A549 (cell line): ENCODE results near the gene SYS1. TPM values are rescaled to one million over a fixed set of nuclear protein-coding genes. Genes with fewer than 3 reads are reported as not detected.

Source experiments
- ATAC-seq, 2 experiments: fragments of 200-7000 bp in 1 of 2; fragments of >200 bp in 1 of 2; cut with Nextera tagmentation in 1 of 2; cut with Tn5 transposase in 1 of 2; 3 replicates each; pipeline versions ENCODE4 v1.8.0 to v1.9.1; 2018 to 2020; ENCODE audit warnings: mild to moderate bottlenecking in 1 of 2, moderate library complexity in 1 of 2
- CTCF ChIA-PET: fragments of 300-600 bp; sonication (Branson Sonifier 250); formaldehyde crosslinking; extraction: SDS; loops from one replicate; lab custom pipeline; 2021; ENCODE audit warnings: antibody characterized with exemption, inconsistent platforms; lab: Yijun Ruan, JAX
- POLR2A ChIA-PET: fragments of 350-600 bp; formaldehyde crosslinking; extraction: SDS; loops from one replicate; lab custom pipeline; 2021; ENCODE audit warnings: antibody characterized with exemption, inconsistent platforms; lab: Yijun Ruan, JAX
- DNase-seq, 2 experiments: peaks; one replicate each; pipeline versions ENCODE4 v3.0.0 to v3.0.0-alpha.2; 2011 to 2016; ENCODE audit warnings: low read depth in 1 of 2, low spot score in 1 of 2
- FAIRE-seq: peaks from 2 replicates; lab custom pipeline; 2011; peaks lifted over from hg19 to GRCh38; lab: Jason Lieb, UNC
- H3K27ac ChIP-seq, 2 experiments: fragments of >200 bp; sonication (Bioruptor Twin); formaldehyde crosslinking; 3 replicates each; pipeline ENCODE4 v1.5.1; 2016 to 2017
- H3K4me1 ChIP-seq: fragments of >200 bp; sonication (Bioruptor Twin); formaldehyde crosslinking; 3 replicates; pipeline ENCODE4 v1.6.1; 2016
- H3K4me2 ChIP-seq: fragments of >200 bp; sonication (Bioruptor Twin); formaldehyde crosslinking; 3 replicates; pipeline ENCODE4 v1.6.1; 2016
- H3K4me3 ChIP-seq: fragments of >200 bp; sonication (Bioruptor Twin); formaldehyde crosslinking; 3 replicates; pipeline ENCODE4 v1.5.1; 2016
- H3K9me3 ChIP-seq: fragments of >200 bp; sonication (Bioruptor Twin); formaldehyde crosslinking; 3 replicates; pipeline ENCODE4 v1.6.1; 2016
- BHLHE40 ChIP-seq: IDR thresholded peaks from 2 replicates; pipeline ENCODE4 v1.6.1; 2012; ENCODE audit warnings: low read depth, low read length, inconsistent platforms
- CBX8 ChIP-seq: fragments of 200-600 bp; sonication (generic); IDR thresholded peaks from 2 replicates; pipeline ENCODE4 v1.6.1; 2016
- CHD4 ChIP-seq: fragments of 200-600 bp; sonication (generic); IDR thresholded peaks from 2 replicates; pipeline ENCODE4 v1.6.1; 2016; ENCODE audit warnings: antibody characterized with exemption, mild to moderate bottlenecking, borderline replicate concordance
- E2F6 ChIP-seq: IDR thresholded peaks from 2 replicates; pipeline ENCODE4 v1.6.1; 2012; ENCODE audit warnings: low read depth, borderline replicate concordance
- EHF ChIP-seq: fragments of 250-450 bp; sonication (Bioruptor Pico); IDR thresholded peaks from 2 replicates; pipeline ENCODE4 v1.5.0; 2020; ENCODE audit warnings: mild to moderate bottlenecking
- EP300 ChIP-seq, 2 experiments: fragments of >200 bp; sonication (Bioruptor Twin); formaldehyde crosslinking; IDR thresholded peaks; 2 replicates in 1 of 2; 3 replicates in 1 of 2; pipeline ENCODE4 v1.6.1; 2016 to 2017
- ESRRA ChIP-seq: fragments of 150-350 bp; IDR thresholded peaks from 2 replicates; pipeline ENCODE4 v1.6.1; 2014; ENCODE audit warnings: mild to moderate bottlenecking, low read length, borderline replicate concordance
- FOXS1 ChIP-seq: fragments of 250-450 bp; sonication (Bioruptor Pico); IDR thresholded peaks from 2 replicates; pipeline ENCODE4 v1.5.0; 2020; ENCODE audit warnings: mild to moderate bottlenecking, moderate library complexity
- GATA3 ChIP-seq: IDR thresholded peaks from 2 replicates; pipeline ENCODE4 v1.6.1; 2012; ENCODE audit warnings: borderline replicate concordance
- HDAC2 ChIP-seq: fragments of 200-600 bp; sonication (generic); IDR thresholded peaks from 2 replicates; pipeline ENCODE4 v1.6.1; 2016
- HES2 ChIP-seq: fragments of >200 bp; sonication (Bioruptor Twin); formaldehyde crosslinking; IDR thresholded peaks from 2 replicates; pipeline ENCODE4 v1.6.1; 2016
- HEYL ChIP-seq: fragments of 250-450 bp; sonication (Bioruptor Pico); IDR thresholded peaks from 2 replicates; pipeline ENCODE4 v1.8.0; 2021; ENCODE audit warnings: mild to moderate bottlenecking, moderate library complexity
- HMGXB4 ChIP-seq: fragments of 250-450 bp; sonication (Bioruptor Pico); IDR thresholded peaks from 2 replicates; pipeline ENCODE4 v1.5.0; 2021; ENCODE audit warnings: mild to moderate bottlenecking, moderate library complexity, borderline replicate concordance
- HOXB13 ChIP-seq: fragments of 250-450 bp; sonication (Bioruptor Pico); IDR thresholded peaks from 2 replicates; pipeline ENCODE4 v1.5.0; 2020; ENCODE audit warnings: low read depth, mild to moderate bottlenecking, moderate library complexity
- HOXB5 ChIP-seq: fragments of 250-450 bp; sonication (Bioruptor Pico); IDR thresholded peaks from 2 replicates; pipeline ENCODE4 v1.5.0; 2020; ENCODE audit warnings: mild to moderate bottlenecking, moderate library complexity
- JUN ChIP-seq, 2 experiments: fragments of >200 bp; sonication (Bioruptor Twin); formaldehyde crosslinking; IDR thresholded peaks; 2 replicates in 1 of 2; 3 replicates in 1 of 2; pipeline ENCODE4 v1.6.1; 2016 to 2017
- KDM5A ChIP-seq: fragments of 200-600 bp; sonication (generic); IDR thresholded peaks from 2 replicates; pipeline ENCODE4 v1.6.1; 2016; ENCODE audit warnings: antibody characterized with exemption, mild to moderate bottlenecking
- MAFK ChIP-seq: fragments of 450-650 bp; IDR thresholded peaks from 2 replicates; pipeline ENCODE4 v1.6.1; 2014; ENCODE audit not compliant: partially characterized antibody
- MAX ChIP-seq: IDR thresholded peaks from 2 replicates; pipeline ENCODE4 v1.6.1; 2012
- MYC ChIP-seq: IDR thresholded peaks from 2 replicates; pipeline ENCODE4 v1.6.1; 2012; ENCODE audit warnings: mild to moderate bottlenecking, inconsistent platforms, low read length, improper control_type of control experiment, borderline replicate concordance
- NPAS2 ChIP-seq: fragments of 250-450 bp; sonication (Bioruptor Pico); IDR thresholded peaks from 2 replicates; pipeline ENCODE4 v1.8.0; 2022; ENCODE audit warnings: mild to moderate bottlenecking, moderate library complexity, borderline replicate concordance
- NR3C1 ChIP-seq: fragments of >200 bp; sonication (Bioruptor Twin); formaldehyde crosslinking; IDR thresholded peaks from 3 replicates; pipeline ENCODE4 v1.6.1; 2017
- PHF8 ChIP-seq: fragments of 200-600 bp; sonication (generic); IDR thresholded peaks from 2 replicates; pipeline ENCODE4 v1.6.1; 2016; ENCODE audit warnings: low read depth, mild to moderate bottlenecking, antibody characterized with exemption, moderate library complexity, borderline replicate concordance
- POLR2AphosphoS2 ChIP-seq: conservative IDR thresholded peaks from 2 replicates; pipeline ENCODE4 v1.6.1; 2012; ENCODE audit warnings: low read length, improper control_type of control experiment, inconsistent platforms
- RNF2 ChIP-seq: fragments of 200-600 bp; sonication (generic); IDR thresholded peaks from 2 replicates; pipeline ENCODE4 v1.6.1; 2016; ENCODE audit warnings: low read depth, mild to moderate bottlenecking, antibody characterized with exemption, moderate library complexity, borderline replicate concordance
- SMC3 ChIP-seq: fragments of >200 bp; sonication (Bioruptor Twin); formaldehyde crosslinking; IDR thresholded peaks from 3 replicates; pipeline ENCODE4 v1.6.1; 2018; ENCODE audit warnings: inconsistent platforms
- SREBF2 ChIP-seq: fragments of 450-650 bp; IDR thresholded peaks from 2 replicates; pipeline ENCODE4 v1.6.1; 2014; ENCODE audit warnings: mild to moderate bottlenecking, moderate library complexity
- TFCP2L1 ChIP-seq: fragments of 250-450 bp; sonication (Bioruptor Pico); IDR thresholded peaks from 2 replicates; pipeline ENCODE4 v1.5.0; 2021; ENCODE audit warnings: mild to moderate bottlenecking
- TP53 ChIP-seq: fragments of 250-450 bp; sonication (Bioruptor Pico); IDR thresholded peaks from 2 replicates; pipeline ENCODE4 v1.5.0; 2021; ENCODE audit warnings: mild to moderate bottlenecking, moderate library complexity
- ZC3H11A ChIP-seq: fragments of 450-650 bp; IDR thresholded peaks from 2 replicates; pipeline ENCODE4 v1.6.1; 2014; ENCODE audit warnings: antibody characterized with exemption, mild to moderate bottlenecking
- ZFP36 ChIP-seq: fragments of 450-650 bp; IDR thresholded peaks from 2 replicates; pipeline ENCODE4 v1.6.1; 2014; ENCODE audit warnings: borderline replicate concordance; ENCODE audit not compliant: partially characterized antibody
- ZNF302 ChIP-seq: fragments of 250-450 bp; sonication (Bioruptor Pico); IDR thresholded peaks from 2 replicates; pipeline ENCODE4 v1.9.0; 2021; ENCODE audit warnings: inconsistent platforms, mild to moderate bottlenecking, moderate library complexity
- WGBS: methylation state at CpG from one replicate; pipeline ENCODE4 v1.1.6; 2017; ENCODE audit errors: missing lambda C conversion rate; 5-methylcytosine and 5-hydroxymethylcytosine counted together
- polyA plus RNA-seq, 4 experiments: library from polyadenylated mRNA; depleted of rRNA in 3 of 4; stranded (reverse); fragments of >200 nt; fragmentation: RNase III in 1 of 4; extraction: RNeasy Plus Mini Kit Qiagen cat#74134 plus additional on column Dnase treatment in 1 of 4; gene quantifications; 2 replicates in 3 of 4; 3 replicates in 1 of 4; pipeline ENCODE4 v1.2.3, GENCODE V29; 2011 to 2017

The SYS1 gene
- polyA plus RNA-seq, 2 of the 4 experiments (the other 2 are of a cell fraction), result 20.2 to 27.6 TPM

- no peak for TF ChIP-seq MAX
- TF ChIP-seq HEYL (CRISPR knock-in tag), result no peak
- no peak for TF ChIP-seq RNF2
- no peak for TF ChIP-seq ZC3H11A
- no peak for TF ChIP-seq SREBF2
These were observed 1.2 kb upstream of the SYS1 start (continued) for GRCh38 chr20:45361793-45362192.

GRCh38 chr20:45363611-45364492, 896 bp downstream of the SYS1 start:
- ATAC-seq (no peak), FAIRE-seq (no peak)
- peak overlapping the region; percentile 84 for H3K4me2 ChIP-seq
- WGBS, result 37% methylated on average over 15 of the region's 23 CpGs
- H3K4me1 ChIP-seq, result peaks cover 18% of the 10 kb centered on the region; the same call in 2 of the 3 replicates
- H3K9me3 ChIP-seq, result no peaks in the 10 kb centered on the region
- H3K27ac ChIP-seq, result peak overlapping the region; percentile 95 to 97
- POLR2A ChIA-PET, result interaction anchor here (0.5 to 2.2 kb wide), 13 partner anchors 10 to 570 kb away, joined by 3 to 35 read pairs (median 6); partner anchors contain the start of genes PIGT and SDC4
- TF ChIP-seq ZC3H11A (no peak), EP300 (IDR thresholded peaks at IDR 0.05) (no peak), EHF (no peak), HMGXB4 (no peak), SREBF2 (no peak), ESRRA (no peak), CHD4 (no peak), TP53 (CRISPR knock-in tag) (no peak), FOXS1 (CRISPR knock-in tag) (no peak), KDM5A (no peak), ZFP36 (no peak), GATA3 (no peak)
- TF ChIP-seq, all 56 proteins: peak for 0
- CTCF ChIA-PET, result interaction anchor here (0.7 to 9.2 kb wide), 35 partner anchors 10 to 599 kb away, joined by 3 to 159 read pairs (median 7); partner anchors contain the start of genes DNTTIP1, SDC4 and WFDC3
- DNase-seq, result no peak
- H3K4me3 ChIP-seq, result peak overlapping the region; percentile 64

GRCh38 chr20:45365444-45365970, 2.6 kb downstream of the SYS1 start:
- ATAC-seq (no peak), DNase-seq (no peak), FAIRE-seq (no peak)
- ChIA-PET CTCF (interaction anchor here (0.7 to 12.1 kb wide), 9 partner anchors 9 to 85 kb away, joined by 3 to 159 read pairs (median 11); no protein-coding TSS in a partner anchor), POLR2A (no interaction called here)
- WGBS, result 96% methylated on average over 5 of the region's 5 CpGs
- no peak overlapping the region for H3K4me2 ChIP-seq
- H3K9me3 ChIP-seq, result no peaks in the 10 kb centered on the region
- H3K4me3 ChIP-seq, result no peak overlapping the region
- peaks cover 4% of the 10 kb centered on the region; the same call in 1 of the 3 replicates for H3K4me1 ChIP-seq
- no peak overlapping the region for H3K27ac ChIP-seq
- TF ChIP-seq SMC3 (no peak), HDAC2 (no peak), PHF8 (no peak), HOXB13 (no peak), HOXB5 (CRISPR knock-in tag) (no peak), CBX8 (no peak), BHLHE40 (no peak), HES2 (no peak), MYC (no peak), FOXS1 (CRISPR knock-in tag) (no peak), TFCP2L1 (CRISPR knock-in tag) (no peak), ZNF302 (CRISPR knock-in tag) (no peak), NR3C1 (no peak), MAFK (no peak), JUN (IDR thresholded peaks at IDR 0.05) (no peak), E2F6 (no peak), NPAS2 (CRISPR knock-in tag) (no peak), POLR2AphosphoS2 (no peak)
